NCI-H1694 treated with DMSO at 0.1 percent for 48 hours (cell line): ENCODE measurements around the gene PNLIP.

ENCODE experiments used
- DNase-seq: peaks from one replicate; lab custom pipeline; 2025; lab: John Stamatoyannopoulos, UW

Gene PNLIP

GRCh38 chr10:116574797-116575196 lies 29.1 kb downstream of the PNLIP start:
- no peak for DNase-seq

DNA sequence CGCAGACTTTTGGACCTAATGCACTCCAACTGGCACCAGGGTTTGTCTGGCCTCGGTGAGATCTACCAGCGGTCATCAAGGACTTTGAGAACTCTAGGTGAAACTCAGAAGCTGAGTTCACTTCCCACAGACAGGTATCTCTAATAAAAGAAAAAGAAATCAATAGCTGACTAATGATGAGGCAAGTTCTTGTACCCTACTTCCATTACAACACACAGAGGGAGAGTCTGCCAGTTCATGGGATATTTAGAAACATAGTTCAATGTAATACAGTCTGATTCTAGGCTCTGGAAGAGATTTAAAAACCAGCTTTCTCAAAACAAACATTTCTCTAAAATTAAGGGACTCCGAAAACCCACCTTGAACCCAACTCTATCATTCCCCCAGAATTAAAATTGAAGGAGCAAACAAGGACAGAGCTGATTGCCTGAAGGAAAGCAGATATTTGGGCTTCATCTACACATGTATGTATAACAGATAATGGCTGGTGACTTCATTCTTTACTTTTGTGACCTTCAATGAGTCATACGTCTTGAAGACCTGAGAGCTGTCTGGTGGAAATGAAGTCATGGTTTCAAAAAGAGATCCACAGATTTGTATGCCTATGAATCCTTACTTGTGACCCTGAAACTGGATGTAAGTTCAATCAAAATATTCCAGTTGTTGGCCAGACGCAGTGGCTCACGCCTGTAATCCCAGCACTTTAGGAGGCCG lies 42.3 kb downstream of the PNLIP start:
- DNase-seq: no peak

- no peak for DNase-seq
These were observed 43.3 kb downstream of the PNLIP start for GRCh38 chr10:116588995-116589394.

- no peak for DNase-seq
These were observed 44.2 kb downstream of the PNLIP start for GRCh38 chr10:116589926-116590325.

GRCh38 chr10:116590590-116591444 lies 45.1 kb downstream of the PNLIP start, which contains the start of gene PNLIPRP1:
Gene PNLIPRP1, plus strand, starts transcription at chr10:116590959. Its CDS starts 171 bp downstream, at chr10:116591130.
- no peak for DNase-seq

DNA sequence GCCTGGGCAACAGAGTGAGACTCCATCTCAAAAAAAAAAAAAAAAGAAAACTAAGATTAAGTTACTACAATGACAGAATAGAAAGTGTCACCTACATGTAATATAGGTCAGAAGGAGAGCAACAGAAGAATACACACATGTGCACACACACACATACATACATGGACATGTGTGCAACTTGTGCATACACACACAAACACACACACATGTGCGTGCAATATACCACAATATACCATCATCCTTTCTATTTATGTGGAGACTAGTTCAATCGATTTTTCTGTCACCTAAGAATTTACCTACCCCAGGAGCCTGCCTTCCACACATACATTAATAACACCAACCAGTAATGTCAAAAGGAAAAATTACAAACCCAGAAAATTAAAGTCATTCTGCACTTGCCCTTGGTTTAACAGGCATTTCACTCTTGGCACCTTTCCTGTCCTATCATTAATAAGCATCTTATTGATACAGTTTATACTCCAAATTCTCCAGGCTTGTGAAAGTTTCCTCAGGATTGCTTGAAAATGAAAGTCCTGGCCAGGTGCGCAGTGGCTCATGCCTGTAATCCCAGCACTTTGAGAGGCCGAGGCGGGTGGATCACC lies 47.5 kb downstream of the PNLIP start:
- no peak for DNase-seq

- DNase-seq: no peak
These were observed 48.8 kb downstream of the PNLIP start for GRCh38 chr10:116594525-116595035.

- DNase-seq: no peak
These were observed 50.3 kb downstream of the PNLIP start for GRCh38 chr10:116596062-116596461.

DNA sequence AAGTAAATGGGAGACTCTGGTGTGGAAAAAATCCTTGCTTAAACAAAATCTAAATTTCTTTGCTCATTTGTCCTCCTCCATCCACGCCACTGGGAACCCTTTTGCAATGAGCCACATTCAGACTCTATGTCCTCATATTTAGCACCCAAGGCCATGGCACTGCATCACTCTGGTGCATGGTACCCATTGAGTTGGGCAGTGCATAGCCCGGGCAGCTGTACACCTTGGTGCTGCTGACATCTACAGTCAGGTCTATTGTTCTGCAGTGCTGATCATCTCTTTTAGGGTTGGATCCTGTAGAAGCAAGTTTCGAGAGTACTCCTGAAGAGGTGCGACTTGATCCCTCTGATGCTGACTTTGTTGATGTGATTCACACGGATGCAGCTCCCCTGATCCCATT lies 51.8 kb downstream of the PNLIP start:
- DNase-seq: no peak

DNA sequence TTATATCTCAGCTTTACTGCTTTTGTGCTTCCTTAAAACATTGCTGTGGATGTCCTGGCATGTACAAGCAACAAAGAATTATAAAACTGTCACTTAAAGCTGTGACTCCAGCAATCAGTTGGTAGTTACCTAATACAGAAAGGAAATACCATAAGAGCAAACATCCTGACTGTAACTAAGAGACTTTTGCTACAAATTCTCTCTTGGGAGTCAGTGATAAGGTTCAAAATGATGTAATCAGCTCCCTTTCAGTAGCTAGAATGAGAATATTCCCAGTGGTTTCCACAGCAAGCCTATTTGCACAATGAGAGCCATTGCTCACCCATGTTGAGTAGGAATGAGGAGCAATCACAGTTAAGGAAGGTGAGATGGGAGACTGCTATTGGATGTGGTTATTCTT lies 52.6 kb downstream of the PNLIP start:
- DNase-seq: no peak

- no peak for DNase-seq
These were observed 54.3 kb downstream of the PNLIP start for GRCh38 chr10:116599991-116600390.

DNA sequence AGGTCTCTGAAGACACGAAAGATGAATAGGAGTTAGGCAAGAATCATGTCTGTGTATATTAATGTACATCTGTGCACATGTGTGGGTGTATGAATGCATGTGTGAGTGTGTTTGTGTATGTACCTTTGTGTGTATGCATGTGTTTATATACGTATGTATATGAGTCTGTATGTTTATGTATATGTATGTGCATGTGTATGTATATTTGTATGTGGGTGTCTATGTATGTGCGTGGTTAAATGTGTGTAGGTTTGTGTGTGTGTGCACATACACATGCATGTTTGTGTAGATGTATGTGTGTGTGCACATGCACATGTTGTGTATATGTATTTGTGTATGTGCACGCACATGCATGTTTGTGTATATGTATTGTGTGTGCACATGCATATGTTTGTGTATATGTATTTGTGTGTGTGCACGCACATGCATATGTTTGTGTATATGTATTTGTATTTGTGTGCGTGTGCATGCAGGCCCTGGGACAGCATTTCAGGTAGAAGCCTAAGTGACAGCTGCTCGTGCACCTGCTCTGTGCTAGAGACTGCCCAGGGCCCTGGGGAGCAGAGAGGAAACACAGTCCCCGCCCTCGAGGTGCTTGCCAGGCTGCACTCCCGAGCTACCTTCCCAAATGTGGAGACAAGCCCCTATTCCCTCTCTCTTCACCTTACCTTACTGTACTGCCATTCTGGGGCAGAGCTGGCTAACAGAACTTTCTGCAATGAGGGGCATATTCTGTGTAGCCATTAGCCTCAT lies 57.1 kb downstream of the PNLIP start:
- DNase-seq: no peak

- no peak for DNase-seq
These were observed 60.3 kb downstream of the PNLIP start for GRCh38 chr10:116606061-116606483.

DNA sequence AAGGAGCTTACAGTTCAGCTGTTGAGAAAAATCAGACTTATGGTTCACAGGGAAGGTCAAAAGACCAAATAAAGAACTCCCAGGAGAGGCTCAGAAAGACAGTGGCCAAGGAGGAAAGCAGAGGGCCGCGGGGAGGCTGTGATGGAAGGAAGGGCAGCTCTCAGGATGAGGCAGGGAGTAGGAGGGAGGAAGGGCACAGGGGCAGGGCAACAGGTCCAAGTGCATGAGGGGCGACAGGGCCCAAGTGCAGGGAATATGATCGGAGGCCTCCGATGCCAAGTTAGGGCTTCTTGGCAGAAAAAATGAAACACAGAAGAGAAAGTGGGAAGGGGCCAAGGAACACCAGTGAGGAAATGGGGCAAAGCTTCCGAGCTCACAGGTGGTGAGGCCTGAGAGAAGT lies 61.6 kb downstream of the PNLIP start:
- DNase-seq: no peak

GRCh38 chr10:116608686-116609594 lies 63.2 kb downstream of the PNLIP start:
- DNase-seq: no peak

- DNase-seq: no peak
These were observed 64.9 kb downstream of the PNLIP start for GRCh38 chr10:116610443-116611152.

GRCh38 chr10:116611153-116611545 lies 65.4 kb downstream of the PNLIP start:
- DNase-seq: no peak

DNA sequence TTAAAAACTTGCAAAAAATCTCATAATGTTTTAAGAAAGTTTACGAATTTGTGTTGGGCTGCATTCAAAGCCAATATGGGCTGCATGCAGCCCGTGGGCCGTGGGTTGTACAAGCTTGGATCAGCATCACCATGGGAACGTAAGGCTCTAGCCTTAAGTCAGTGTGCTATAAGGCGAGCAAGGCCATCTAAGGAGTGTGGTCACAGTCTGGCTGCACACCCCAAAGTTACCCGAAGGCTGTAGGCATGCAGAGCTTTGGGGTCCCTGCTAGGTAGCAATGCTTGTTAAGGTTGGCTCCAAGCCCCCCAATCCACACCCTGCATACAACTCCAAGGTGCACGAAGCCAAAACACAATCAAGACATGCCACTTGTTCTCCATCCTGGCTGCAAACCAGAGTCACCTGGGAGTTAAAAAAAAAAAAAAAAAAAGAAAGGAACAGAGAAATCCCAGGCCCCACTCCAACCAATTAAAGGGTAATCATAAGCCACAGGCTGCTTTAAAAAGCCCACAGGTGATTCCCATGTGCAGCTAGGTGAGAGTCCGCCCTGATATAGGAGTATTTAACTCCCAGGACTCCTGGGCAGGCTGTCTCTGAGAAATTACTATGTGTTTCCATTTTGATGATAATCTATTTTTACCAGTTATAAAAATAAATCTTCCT lies 66.5 kb downstream of the PNLIP start:
- DNase-seq: no peak

DNA sequence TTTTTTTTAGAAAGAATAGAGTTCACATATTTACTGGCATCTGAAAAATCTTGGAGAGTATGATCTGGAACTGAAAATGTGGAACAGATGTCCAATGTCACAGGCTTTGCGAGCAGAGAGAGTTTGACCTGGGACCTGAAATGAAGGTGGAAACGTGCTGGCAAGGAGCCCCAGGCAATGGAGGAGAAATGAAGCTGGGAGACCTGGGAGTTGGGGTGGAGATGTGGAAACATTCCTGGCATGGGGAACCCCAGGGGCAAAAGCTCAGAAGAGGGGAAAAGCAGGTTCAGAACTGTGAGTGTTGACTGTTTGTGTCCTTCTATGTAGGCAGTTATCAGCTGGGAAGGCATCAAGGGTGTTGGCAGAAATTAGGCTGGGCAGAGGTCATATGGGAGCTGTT lies 67.7 kb downstream of the PNLIP start:
- DNase-seq: no peak

DNA sequence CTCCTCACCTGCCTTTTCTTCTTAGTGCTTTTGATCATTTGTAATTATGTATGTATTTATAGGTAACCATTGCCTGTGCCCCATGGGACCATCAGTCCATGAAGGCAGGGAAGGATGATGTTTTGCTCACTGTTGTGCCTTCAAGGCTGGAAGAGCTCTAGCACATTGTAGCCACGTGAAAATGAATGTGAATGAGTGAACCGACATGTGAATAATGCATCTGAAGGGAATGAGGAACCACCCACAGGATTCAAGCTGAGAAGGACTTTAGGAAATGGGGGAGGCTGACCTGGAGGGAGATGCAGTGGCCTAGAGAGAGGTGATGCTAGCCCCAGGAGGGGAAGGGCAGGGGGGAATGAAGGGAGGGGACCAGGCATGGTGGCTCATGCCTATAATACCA lies 69.1 kb downstream of the PNLIP start:
- no peak for DNase-seq
